Measurements from ENCODE around the gene PRMT2.

DNA sequence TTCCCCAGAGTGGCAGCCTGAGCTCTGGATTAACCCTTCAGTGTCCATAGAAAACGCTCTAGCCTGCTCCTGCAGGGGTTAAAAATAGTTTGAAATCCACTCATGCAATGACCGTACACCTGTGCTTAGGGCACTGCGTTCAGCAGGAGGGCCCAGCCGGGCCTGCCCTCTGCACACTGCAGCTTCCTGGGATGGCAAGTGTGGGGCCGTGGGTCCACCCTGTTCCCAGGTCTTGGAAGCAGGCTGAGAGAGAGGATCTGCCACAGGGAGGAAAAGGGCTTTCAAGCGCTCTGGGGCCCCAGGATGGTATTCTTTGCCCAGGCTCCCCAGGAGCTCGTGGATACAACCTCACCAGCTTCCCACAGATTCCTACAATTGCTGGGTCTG is 29.1 kb upstream of the PRMT2 start:
- no peak for TF ChIP-seq EZH2phosphoT487 (IDR thresholded peaks at IDR 0.05; ENCODE audit: unreplicated experiment)
- TF ChIP-seq, protein P1, sequence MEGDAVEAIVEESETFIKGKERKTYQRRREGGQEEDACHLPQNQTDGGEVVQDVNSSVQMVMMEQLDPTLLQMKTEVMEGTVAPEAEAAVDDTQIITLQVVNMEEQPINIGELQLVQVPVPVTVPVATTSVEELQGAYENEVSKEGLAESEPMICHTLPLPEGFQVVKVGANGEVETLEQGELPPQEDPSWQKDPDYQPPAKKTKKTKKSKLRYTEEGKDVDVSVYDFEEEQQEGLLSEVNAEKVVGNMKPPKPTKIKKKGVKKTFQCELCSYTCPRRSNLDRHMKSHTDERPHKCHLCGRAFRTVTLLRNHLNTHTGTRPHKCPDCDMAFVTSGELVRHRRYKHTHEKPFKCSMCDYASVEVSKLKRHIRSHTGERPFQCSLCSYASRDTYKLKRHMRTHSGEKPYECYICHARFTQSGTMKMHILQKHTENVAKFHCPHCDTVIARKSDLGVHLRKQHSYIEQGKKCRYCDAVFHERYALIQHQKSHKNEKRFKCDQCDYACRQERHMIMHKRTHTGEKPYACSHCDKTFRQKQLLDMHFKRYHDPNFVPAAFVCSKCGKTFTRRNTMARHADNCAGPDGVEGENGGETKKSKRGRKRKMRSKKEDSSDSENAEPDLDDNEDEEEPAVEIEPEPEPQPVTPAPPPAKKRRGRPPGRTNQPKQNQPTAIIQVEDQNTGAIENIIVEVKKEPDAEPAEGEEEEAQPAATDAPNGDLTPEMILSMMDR (conservative IDR thresholded peaks at IDR 0.05; ENCODE audit: low read depth in 2 of 2) = no peak

All from GM23338 (cell line).